Erythroblast (primary cell): ENCODE measurements around the gene CPNE9.
A peak's percentile ranks its signal among the peaks of the same experiment; 100 is the strongest.

Experiments used
- DNase-seq, 2 experiments: peaks; one replicate each; lab custom pipeline; 2025; lab: John Stamatoyannopoulos, UW
- GATA1 ChIP-seq: IDR thresholded peaks from 2 replicates; pipeline ENCODE4 v1.6.1; 2011; ENCODE audit warnings: low read depth, mild to moderate bottlenecking, control low read depth, low read length, moderate library complexity
- POLR2A ChIP-seq: IDR thresholded peaks from 2 replicates; pipeline ENCODE4 v1.6.1; 2011; ENCODE audit warnings: mild to moderate bottlenecking, low read length

The CPNE9 gene

DNA sequence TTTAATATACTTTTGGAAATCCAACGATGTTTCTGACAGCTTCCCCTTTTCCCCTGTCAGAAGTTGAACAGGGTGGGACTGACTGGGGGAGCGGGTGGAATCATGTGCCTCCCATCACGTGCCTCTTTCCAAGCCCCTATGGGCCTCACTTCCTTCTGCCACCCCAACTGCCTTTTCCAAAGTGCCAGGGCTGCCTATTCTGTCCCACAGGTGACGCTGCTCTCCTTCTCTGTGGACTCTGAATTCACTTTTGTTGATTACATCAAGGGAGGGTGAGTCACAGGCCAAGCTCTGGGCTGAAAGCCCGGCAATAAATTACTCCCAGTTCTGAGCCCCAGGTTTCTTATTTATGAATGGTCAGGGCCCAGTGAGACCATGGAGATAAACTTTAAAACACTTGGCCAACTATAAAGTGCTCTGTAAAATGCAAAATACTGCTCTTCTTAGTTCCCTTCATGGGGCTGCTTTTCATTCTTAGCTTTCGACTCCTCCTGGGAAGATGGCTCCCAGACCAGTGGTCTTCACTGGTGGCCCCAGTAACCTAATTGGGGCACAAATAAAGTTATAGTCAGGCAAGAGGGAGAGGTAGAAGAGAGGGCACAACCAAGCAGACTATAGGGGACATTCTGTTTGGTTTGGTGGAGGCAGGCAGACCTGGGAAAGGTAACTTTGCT, 12.3 kb downstream of the CPNE9 start:
- DNase-seq = peak; percentile 85 to 90
- TF ChIP-seq POLR2A = no peak
- no peak for TF ChIP-seq GATA1

DNA sequence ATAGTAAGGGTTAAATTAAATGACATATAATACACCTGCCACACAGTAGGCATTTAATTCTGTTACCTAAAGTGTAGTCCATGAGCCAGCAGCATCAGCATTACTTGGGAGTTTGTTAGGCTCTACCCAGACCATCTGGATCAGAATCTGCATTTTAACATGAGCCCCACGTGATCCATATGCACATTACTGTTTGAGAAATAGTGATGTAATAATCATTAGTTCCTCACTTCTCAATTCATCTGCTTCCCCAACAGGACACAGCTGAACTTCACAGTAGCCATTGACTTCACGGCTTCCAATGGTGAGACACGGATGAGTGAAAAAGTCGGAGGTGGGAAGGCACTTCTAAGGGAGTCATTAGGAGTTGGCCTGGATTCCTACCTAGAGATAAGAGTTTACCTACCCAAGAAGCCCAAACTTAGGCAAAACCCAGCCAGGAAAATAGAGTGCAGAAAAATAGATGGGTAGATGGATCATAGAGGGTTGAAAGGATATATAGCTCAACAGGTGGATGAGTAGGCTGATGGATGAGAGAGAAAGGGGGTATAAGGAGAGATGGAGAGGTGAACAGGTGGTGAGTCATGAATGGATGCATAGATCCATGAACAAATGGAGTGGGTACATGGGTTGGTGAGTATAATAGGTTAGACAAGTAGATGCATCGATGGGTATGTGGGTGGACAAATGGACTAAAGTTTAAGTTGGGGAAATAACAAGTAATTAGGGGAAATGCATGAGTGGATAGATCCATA, 13.3 kb downstream of the CPNE9 start:
- no peak for TF ChIP-seq GATA1
- TF ChIP-seq POLR2A = no peak
- DNase-seq = no peak

DNA sequence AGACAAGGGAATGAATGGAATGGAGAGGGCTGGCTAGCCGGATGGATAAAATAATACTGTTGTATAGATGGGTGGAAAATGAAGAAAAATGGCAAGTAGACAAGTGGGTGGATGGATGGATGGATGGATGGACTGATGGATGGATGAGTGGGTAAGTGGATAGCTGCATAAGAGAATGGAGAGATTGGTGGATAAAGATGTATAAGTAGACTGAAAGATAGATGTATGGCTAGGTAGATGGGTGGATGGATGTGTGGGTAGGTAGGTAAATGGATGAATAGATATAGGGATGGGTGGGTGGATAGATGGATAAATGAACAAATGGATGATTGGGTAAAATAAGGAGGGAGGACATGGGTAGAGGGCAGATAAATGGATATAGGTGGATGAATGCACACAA, 13.9 kb downstream of the CPNE9 start:
- TF ChIP-seq GATA1 (no peak), POLR2A (no peak)
- DNase-seq = no peak

DNA sequence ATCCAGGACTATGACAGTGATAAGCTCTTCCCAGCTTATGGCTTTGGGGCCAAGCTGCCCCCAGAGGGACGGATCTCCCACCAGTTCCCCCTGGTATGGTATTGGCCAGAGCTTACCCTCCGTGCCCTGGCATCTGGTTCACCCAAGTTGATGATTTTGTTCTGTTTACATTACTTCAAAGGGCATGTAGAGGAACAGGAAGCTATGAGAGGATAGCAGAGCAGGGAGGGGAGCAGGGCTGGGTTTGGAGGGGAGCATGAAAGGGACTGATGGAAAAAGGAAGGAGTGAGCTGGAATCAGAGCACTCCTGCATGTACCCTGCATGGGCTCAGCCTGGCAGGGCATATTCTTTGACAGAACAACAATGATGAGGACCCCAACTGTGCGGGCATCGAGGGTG, 14.5 kb downstream of the CPNE9 start:
- TF ChIP-seq GATA1 = no peak
- no peak for TF ChIP-seq POLR2A
- no peak for DNase-seq

DNA sequence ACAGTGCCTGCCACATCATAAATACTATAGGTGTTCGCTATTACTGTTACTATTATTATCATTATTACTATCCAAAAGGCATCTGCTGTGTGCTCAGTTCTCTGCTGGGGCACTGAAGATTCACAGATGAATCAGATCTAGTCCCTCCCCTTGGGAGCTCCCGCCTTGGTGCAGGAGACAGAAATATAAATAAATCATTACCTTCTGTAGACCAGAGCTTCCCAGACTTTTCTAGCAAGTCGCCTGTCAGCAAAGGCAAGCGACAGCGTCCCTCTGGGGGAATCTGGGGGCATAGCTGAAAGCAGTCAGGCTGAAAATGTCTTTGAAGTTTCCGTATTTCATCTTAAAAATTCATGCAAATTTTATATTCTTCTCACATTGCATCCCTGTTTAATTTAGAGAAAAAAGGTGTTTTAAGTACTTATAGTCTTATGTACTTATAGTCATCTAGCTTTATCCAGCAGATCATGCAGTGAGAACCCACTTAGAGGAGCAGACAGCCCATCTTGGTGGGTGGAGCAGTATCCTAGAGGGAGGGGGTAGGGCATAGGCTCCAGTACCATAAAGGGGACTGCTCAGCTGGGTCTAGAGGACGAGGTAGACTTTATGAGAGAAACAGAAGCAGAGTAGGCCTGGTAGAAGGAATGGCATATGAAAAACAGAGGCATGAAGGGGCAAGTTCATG, 17.5 kb downstream of the CPNE9 start:
- DNase-seq = no peak
- no peak for TF ChIP-seq POLR2A
- no peak for TF ChIP-seq GATA1

DNA sequence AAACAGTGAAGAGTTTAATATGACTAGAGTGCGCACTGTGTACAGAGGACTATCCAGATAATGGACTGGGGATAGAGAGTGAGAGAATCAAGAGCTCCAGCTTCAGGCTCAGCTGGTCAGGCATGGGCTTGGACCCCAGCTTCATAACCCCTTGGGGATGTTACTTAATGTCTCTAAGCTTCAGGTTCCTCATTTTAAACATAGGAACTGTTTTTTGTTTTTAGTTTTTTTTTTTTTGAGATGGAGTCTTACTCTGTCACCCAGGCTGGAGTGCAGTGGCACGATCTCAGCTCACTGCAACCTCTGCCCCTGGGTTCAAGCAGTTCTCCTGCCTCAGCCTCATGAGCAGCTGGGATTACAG, 18.0 kb downstream of the CPNE9 start:
- no peak for DNase-seq

DNA sequence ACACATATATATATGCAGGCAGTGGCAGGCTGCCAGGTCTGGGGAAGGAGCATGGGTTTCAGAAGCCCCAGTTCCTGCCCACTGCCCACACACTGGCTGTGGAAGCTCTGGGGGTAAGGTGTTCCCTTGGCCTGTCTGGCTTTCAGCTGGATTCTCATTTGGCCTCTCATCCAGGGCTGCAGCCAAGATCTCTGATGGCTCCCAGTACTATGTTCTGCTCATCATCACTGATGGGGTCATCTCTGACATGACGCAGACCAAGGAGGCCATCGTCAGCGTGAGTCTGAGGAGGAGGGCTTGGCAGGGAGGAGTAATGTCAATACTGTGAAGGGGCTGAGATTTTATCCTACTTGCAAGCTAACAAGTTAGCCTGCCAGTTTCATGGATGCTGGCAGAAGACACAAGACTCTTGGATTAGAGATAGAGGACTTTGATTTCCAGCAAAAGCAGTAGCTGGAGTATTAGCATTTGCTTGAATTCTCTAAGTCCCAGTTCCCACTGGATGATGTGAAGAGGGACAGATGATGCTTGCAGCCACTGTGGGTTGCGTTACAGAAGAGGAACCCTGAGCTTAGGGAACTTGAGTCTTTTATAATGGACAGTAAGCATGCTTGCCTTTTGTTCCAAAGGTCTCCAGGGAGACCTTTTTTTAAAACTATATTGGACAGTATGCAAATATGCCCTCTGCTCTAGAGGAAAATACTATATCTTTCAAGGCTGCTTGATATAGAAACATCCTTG, 22.3 kb downstream of the CPNE9 start:
- no peak for DNase-seq
- TF ChIP-seq POLR2A = no peak
- TF ChIP-seq GATA1 = no peak

More for the DNA sequence above, 18.0 kb downstream of the CPNE9 start:
- TF ChIP-seq POLR2A = no peak
- no peak for TF ChIP-seq GATA1

DNA sequence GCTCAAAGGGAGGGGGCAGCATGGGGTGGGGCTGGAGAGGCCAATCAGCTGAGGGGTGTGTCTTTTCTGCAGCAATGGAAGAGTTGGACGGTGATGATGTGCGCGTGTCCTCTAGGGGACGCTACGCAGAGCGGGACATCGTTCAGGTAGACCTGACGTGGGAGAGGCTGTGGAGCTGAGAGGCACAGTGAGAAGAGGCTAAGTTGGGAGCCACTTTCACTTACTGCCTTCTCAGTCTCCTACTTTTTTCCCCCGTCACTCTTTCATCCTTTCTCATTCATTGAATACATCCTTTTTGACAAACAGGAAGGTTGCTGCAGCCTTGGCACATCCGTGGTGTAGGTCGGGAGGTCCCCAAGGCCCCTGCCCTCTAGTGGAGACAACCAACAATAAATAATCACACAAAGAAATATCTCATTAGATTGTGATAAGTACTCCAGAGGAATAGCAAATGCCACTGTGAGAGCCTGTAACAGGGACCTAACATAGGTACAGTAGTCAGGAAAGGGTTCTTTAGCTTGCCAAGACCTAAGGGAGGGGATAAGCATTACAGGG, 23.5 kb downstream of the CPNE9 start:
- DNase-seq = peak; percentile 67 to 77
- TF ChIP-seq POLR2A = no peak
- no peak for TF ChIP-seq GATA1

DNA sequence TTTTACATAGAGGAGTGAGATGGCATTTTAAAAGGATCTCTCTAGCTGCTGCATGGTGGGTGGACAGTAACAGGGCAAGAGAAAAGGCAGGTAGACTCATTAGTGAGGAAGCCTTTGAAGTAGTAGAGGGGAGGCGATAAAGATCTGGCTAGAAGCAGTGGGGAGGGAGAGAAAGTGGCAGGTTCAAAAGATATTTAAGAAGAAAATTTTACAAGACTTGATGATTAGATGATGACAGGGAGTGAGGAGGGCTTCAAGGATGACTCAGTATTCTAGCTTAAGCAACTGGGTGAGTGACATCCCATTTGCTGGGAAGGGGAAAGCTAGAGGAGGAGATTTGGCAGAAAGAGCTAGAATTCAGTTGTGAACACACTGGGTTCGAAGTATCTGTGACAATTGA, 24.1 kb downstream of the CPNE9 start:
- no peak for TF ChIP-seq POLR2A
- TF ChIP-seq GATA1 = no peak
- DNase-seq = peak; percentile 15 to 62

DNA sequence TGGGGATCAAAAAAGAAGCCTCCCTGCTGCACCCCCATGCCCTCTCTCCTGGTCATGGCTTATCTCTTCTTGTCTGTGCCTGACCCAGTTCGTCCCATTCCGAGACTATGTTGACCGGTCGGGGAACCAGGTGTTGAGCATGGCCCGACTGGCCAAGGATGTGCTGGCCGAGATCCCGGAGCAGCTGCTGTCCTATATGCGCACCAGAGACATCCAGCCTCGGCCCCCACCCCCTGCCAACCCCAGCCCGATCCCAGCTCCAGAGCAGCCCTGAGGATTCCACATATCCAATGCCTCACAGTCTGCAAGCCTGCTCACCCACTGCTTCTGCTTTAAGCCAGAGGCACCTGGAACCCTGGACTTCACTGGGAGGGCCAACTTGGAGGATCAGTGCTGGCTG, 25.8 kb downstream of the CPNE9 start:
- no peak for DNase-seq
- TF ChIP-seq POLR2A (no peak), GATA1 (no peak)

DNA sequence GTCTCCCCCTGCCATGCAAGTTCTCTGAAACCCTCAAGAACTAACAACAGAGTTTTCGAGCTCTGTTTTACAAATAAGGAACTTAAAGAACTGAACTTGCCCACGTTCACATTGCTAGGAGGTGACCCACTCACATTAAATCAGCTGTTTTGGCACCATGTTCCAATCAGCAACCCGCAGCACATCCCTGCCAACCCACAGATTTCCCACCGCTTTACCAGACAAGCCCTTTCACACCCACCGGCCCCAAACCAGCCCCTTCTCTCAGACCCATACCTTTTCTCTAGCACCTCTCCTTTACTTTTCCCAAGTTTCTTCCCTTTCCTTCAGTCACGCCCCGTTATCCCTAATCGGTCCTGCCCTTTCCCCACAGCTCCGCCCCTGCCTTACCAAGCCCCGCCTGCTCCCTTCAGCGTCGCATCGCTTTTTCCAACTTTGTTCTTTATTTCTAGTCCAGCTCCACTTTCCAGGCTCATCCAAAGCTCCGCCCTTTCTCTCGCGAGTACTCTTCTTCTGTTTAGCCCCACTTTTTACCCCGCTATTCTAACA, 27.1 kb downstream of the CPNE9 start:
- DNase-seq = no peak
- TF ChIP-seq POLR2A = no peak
- TF ChIP-seq GATA1 = no peak

DNA sequence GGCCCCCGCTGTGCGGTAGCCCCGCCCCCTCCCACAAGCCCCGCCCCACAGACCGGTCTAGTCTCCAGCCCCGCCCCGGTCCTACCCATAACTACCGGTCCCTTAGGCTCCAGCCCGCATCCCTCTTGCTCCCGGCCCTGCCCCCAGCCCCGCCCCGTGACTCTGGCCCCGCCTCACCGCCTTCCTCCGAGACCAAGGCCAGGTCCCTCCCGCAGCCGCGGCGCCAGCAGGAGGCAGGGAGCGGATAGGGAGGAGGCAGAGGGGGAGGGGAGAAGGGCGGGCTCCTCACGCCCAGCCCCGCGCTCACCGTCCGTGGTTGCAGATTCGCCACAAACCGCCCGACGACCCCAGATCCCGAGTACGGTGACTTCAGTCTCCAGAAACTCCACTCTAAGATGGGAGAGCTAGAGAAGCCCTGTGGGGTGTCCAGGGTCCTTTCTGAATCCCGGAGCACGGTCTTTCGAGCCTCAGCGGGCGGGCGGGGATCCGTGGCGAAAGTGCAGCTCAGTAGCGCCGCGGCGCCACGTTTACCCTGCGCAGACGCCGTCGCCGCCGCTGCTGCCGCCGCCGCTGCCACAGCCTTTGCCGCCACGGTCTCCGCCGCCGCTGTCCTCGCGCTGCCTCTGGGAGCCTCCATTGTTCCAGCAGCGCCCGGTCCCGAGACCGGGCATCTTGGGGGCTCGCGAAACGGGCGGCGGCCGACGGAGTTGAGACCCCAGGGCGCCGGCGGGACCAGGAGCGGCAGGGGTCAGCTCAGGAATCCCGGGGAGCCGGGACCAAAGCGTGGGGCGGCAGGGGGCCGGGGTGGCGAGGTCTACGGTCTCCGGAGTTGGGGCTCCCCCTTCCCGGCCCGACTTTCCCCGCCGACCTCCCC, 27.8 kb downstream of the CPNE9 start, which contains the start of gene BRPF1:
Gene BRPF1, plus strand, starts transcription at position 530 of the 874 bp plus-strand sequence. CDS start 2,406 bp downstream, outside the sequence.
- TF ChIP-seq POLR2A = peak; percentile 61
- TF ChIP-seq GATA1 = no peak
- peak; percentile 100 for DNase-seq
